Measurements from ENCODE around the gene PSD.

The PSD gene

DNA sequence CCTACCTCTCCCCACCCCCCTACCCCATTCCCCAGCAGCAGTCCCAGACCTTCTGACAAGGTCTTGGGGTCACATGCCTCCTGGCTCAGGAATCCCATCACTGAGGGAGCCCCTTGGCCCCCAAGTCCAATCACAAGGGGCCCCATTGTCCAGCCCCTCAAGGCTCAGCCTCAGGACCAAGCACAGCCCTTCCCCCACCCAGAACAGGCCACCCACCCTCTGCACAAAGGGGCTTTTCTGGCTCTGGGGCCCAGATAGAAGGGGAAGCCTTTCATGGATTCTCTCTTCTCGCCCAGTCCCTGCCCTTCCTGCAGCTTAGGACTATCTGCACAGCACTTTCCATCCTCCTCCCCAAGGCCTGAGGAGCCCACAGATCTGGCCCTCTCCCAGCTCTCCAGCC is 6.9 kb upstream of the PSD start:
- no peak for TF ChIP-seq CTCF (IDR thresholded peaks at IDR 0.05; ENCODE audit: control insufficient read depth, insufficient read depth, low read depth, low read length, missing control alignments)
- no peak for DNase-seq (ENCODE audit: low read depth)
- no peak overlapping the region for H3K4me3 ChIP-seq (ENCODE audit: control insufficient read depth, low read depth, low read length)

- no peak for TF ChIP-seq CTCF (IDR thresholded peaks at IDR 0.05; ENCODE audit: control insufficient read depth, insufficient read depth, low read depth, low read length, missing control alignments)
Observed at GRCh38 chr10:102424916-102425315, 6.3 kb upstream of the PSD start.

GRCh38 chr10:102424145-102424544 is 5.6 kb upstream of the PSD start:
- DNase-seq (ENCODE audit: low read depth) = no peak
- H3K4me3 ChIP-seq (ENCODE audit: control insufficient read depth, low read depth, low read length) = no peak overlapping the region
- TF ChIP-seq CTCF (IDR thresholded peaks at IDR 0.05; ENCODE audit: control insufficient read depth, insufficient read depth, low read depth, low read length, missing control alignments) = no peak

More at GRCh38 chr10:102424916-102425315, 6.3 kb upstream of the PSD start:
- DNase-seq (ENCODE audit: low read depth) = no peak
- no peak overlapping the region for H3K4me3 ChIP-seq (ENCODE audit: control insufficient read depth, low read depth, low read length)

DNA sequence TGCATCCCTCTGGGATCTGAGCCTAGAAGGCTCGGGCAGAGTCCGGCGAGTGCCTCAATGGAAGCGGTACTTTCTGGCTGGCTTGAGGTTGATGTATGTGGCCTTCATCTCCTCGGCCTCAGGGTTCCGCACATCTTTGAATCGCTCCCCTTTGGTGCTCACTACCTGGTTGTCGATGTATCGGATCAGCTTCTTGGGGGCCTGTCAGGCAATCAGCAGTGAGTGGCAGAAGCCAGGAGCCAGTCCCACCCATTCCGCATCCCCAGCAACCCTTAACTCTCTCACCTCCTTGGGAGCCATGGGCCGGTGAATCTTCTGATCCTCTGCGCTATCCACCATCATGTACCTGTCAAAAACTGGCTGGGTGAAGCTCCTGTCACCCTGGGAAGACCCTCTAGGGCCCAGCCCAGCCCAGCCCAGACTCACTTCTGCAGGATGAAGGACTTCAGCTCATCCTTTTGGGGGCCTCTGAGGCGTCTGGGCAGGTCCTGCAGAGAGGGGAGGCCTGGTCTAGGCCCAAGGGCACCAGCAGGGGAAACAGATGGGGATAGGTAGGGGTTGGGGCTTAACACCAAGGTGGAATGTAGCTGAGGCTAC is 4.9 kb upstream of the PSD start:
- H3K4me3 ChIP-seq (ENCODE audit: control insufficient read depth, low read depth, low read length) = no peak overlapping the region
- TF ChIP-seq CTCF (IDR thresholded peaks at IDR 0.05; ENCODE audit: control insufficient read depth, insufficient read depth, low read depth, low read length, missing control alignments) = no peak
- no peak for DNase-seq (ENCODE audit: low read depth)

DNA sequence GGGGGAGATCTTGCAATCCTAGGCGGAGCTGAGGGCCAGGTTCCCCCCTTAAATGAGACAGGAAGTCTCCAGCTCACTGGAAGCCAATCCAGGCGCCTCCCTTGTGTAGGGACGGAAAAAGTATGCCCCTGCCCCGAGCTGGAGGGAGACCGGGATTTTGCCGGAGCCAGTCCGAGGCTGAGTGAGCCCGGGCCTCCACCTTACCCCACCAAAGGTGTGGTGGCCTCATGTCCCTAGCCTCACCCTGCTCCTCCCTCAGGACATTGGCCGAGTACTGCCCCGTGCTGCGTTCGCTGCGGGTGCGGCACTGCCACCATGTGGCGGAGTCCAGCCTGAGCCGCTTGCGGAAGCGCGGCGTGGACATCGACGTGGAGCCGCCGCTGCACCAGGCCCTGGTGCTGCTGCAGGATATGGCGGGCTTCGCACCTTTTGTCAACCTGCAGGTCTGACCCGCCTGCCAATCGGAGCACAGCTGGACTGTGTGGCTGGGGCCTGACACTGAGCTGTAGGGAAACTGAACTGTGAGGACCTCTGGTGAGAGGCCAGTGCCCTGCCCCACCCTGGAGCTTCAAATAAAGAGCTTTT is 4.1 kb upstream of the PSD start:
- peak; percentile 92 for TF ChIP-seq CTCF (IDR thresholded peaks at IDR 0.05; ENCODE audit: control insufficient read depth, insufficient read depth, low read depth, low read length, missing control alignments)
- DNase-seq (ENCODE audit: low read depth) = no peak
- H3K4me3 ChIP-seq (ENCODE audit: control insufficient read depth, low read depth, low read length) = peak overlapping the region; percentile 83

GRCh38 chr10:102421757-102422512 is 3.4 kb upstream of the PSD start:
- peak overlapping the region; percentile 83 for H3K4me3 ChIP-seq (ENCODE audit: control insufficient read depth, low read depth, low read length)
- TF ChIP-seq CTCF (IDR thresholded peaks at IDR 0.05; ENCODE audit: control insufficient read depth, insufficient read depth, low read depth, low read length, missing control alignments) = no peak
- no peak for DNase-seq (ENCODE audit: low read depth)
